H1 (cell line): ENCODE results near the gene TNFSF4.

Source experiments
- KDM1A ChIP-seq: fragments of 200-600, 300-600 bp; sonication (generic); IDR thresholded peaks from 2 replicates; pipeline ENCODE4 v1.7.1; 2016; ENCODE audit warnings: mild to moderate bottlenecking, low read length, borderline replicate concordance
- NRF1 ChIP-seq: IDR thresholded peaks from 2 replicates; pipeline ENCODE4 v1.6.1; 2011; ENCODE audit warnings: mild to moderate bottlenecking, low read depth, low read length, improper control_type of control experiment
- ZNF274 ChIP-seq: IDR thresholded peaks from 2 replicates; pipeline ENCODE4 v1.7.0; 2012; ENCODE audit warnings: low read length, borderline replicate concordance; ENCODE audit errors: extremely low read depth
- TF ChIP-seq, protein P1 (sequence below), 3 experiments: IDR thresholded peaks; 1 replicate in 2 of 3; 2 replicates in 1 of 3; pipeline versions ENCODE4 v1.5.1 to v1.6.1; 2011; ENCODE audit warnings: low read length in 3 of 3, mild to moderate bottlenecking in 3 of 3, inconsistent platforms in 2 of 3, low read depth in 1 of 3, moderate library complexity in 1 of 3; ENCODE audit not compliant: insufficient read depth in 1 of 3; ENCODE audit errors: control extremely low read depth in 1 of 3

DNA sequence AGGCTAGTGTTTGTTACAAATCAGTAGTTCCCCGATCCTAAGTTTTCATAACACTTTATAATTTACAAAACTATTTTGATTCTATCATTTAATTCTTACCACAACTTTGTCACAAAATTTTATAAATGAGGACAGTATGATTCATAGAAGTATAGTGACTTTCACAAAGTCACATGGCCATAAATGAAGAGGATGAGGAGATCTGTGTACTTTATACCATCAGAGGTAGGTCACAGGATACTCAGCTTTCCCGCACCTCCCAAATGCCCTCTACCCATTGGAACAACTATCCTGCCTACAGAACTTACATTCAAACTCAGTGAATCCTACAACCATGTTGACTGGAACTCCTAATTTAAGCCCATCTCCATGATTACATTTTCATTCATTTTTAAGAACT is 56.3 kb downstream of the TNFSF4 start:
- TF ChIP-seq NRF1 (no peak), ZNF274 (no peak), KDM1A (no peak)
- TF ChIP-seq, protein P1, sequence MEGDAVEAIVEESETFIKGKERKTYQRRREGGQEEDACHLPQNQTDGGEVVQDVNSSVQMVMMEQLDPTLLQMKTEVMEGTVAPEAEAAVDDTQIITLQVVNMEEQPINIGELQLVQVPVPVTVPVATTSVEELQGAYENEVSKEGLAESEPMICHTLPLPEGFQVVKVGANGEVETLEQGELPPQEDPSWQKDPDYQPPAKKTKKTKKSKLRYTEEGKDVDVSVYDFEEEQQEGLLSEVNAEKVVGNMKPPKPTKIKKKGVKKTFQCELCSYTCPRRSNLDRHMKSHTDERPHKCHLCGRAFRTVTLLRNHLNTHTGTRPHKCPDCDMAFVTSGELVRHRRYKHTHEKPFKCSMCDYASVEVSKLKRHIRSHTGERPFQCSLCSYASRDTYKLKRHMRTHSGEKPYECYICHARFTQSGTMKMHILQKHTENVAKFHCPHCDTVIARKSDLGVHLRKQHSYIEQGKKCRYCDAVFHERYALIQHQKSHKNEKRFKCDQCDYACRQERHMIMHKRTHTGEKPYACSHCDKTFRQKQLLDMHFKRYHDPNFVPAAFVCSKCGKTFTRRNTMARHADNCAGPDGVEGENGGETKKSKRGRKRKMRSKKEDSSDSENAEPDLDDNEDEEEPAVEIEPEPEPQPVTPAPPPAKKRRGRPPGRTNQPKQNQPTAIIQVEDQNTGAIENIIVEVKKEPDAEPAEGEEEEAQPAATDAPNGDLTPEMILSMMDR (IDR thresholded peaks at IDR 0.05; ENCODE audit: control extremely low read depth in 1 of 3, insufficient read depth in 1 of 3, low read depth in 1 of 3, low read length in 3 of 3), result no peak
